H1 (cell line): Measurements from ENCODE around the gene QSOX2. TPM values are rescaled to one million over a fixed set of nuclear protein-coding genes. Genes with fewer than 3 reads are reported as not detected.

Experiments
- CTCF ChIA-PET: fragments of 300-600 bp; sonication (Branson Sonifier 250); formaldehyde crosslinking; loops from one replicate; lab custom pipeline; 2021; ENCODE audit not compliant: partially characterized antibody; lab: Charles Lee
- POLR2A ChIA-PET: fragments of 300-600 bp; sonication (Branson Sonifier 250); formaldehyde crosslinking; loops from one replicate; lab custom pipeline; 2021; ENCODE audit warnings: inconsistent platforms; ENCODE audit not compliant: partially characterized antibody; lab: Charles Lee
- DNase-seq, 2 experiments: peaks; one replicate each; pipeline versions ENCODE4 v3.0.0 to v3.0.0-alpha.2; 2010 to 2022; ENCODE audit warnings: low spot score in 2 of 2, low read depth in 1 of 2, mixed read lengths in 1 of 2
- FAIRE-seq: peaks from 2 replicates; lab custom pipeline; 2011; peaks lifted over from hg19 to GRCh38; lab: Jason Lieb, UNC
- H2AFZ ChIP-seq: 2 replicates; pipeline ENCODE4 v1.8.1; 2012; ENCODE audit warnings: low read length, inconsistent platforms
- H2AK5ac ChIP-seq: 2 replicates; pipeline ENCODE4 v1.6.1; 2013; ENCODE audit warnings: low read depth, low read length
- H2BK120ac ChIP-seq: replicated peaks from 2 replicates; pipeline ENCODE3; 2013; ENCODE audit warnings: low read depth, low read length, inconsistent platforms
- H2BK12ac ChIP-seq: 2 replicates; pipeline ENCODE4 v1.6.1; 2013; ENCODE audit warnings: low read depth, low read length
- H2BK15ac ChIP-seq: 2 replicates; pipeline ENCODE4 v1.6.1; 2013; ENCODE audit warnings: low read length
- H2BK20ac ChIP-seq: 2 replicates; pipeline ENCODE4 v1.6.1; 2013; ENCODE audit warnings: low read length
- H2BK5ac ChIP-seq: 2 replicates; pipeline ENCODE4 v1.6.1; 2013; ENCODE audit warnings: low read depth, low read length
- H3K14ac ChIP-seq: 2 replicates; pipeline ENCODE4 v1.6.1; 2013; ENCODE audit warnings: inconsistent platforms; ENCODE audit not compliant: insufficient read length
- H3K18ac ChIP-seq: 2 replicates; pipeline ENCODE4 v1.6.1; 2013; ENCODE audit warnings: low read length; ENCODE audit errors: extremely low read depth
- H3K23ac ChIP-seq: 2 replicates; pipeline ENCODE4 v1.6.1; 2013; ENCODE audit warnings: inconsistent platforms; ENCODE audit not compliant: insufficient read length
- H3K23me2 ChIP-seq: 2 replicates; pipeline ENCODE4 v1.6.1; 2013; ENCODE audit warnings: low read depth, low read length
- H3K27ac ChIP-seq: 2 replicates; pipeline ENCODE4 v1.6.1; 2011; ENCODE audit warnings: low read depth, low read length, inconsistent platforms
- H3K27me3 ChIP-seq, 4 experiments: replicated peaks in 1 of 4; 1 replicate in 1 of 4; 2 replicates in 3 of 4; pipeline versions ENCODE4 v1.6.1 to v1.8.1; 2011 to 2013; ENCODE audit warnings: low read length in 3 of 4, mild to moderate bottlenecking in 3 of 4, inconsistent platforms in 2 of 4, mixed read lengths in 2 of 4, moderate library complexity in 1 of 4; ENCODE audit not compliant: control insufficient read depth in 3 of 4, insufficient read depth in 3 of 4; ENCODE audit errors: extremely low read depth in 1 of 4
- H3K36me3 ChIP-seq, 4 experiments: 2 replicates each; pipeline versions ENCODE4 v1.6.1 to v1.8.1; 2011 to 2013; ENCODE audit warnings: mild to moderate bottlenecking in 4 of 4, low read length in 3 of 4, moderate library complexity in 2 of 4, control low read depth in 1 of 4, inconsistent platforms in 1 of 4; ENCODE audit not compliant: insufficient read depth in 4 of 4, control insufficient read depth in 2 of 4
- H3K4ac ChIP-seq: replicated peaks from 2 replicates; pipeline ENCODE3; 2013; ENCODE audit warnings: low read length, low read depth, mixed read lengths, inconsistent platforms; ENCODE audit not compliant: insufficient read length
- H3K4me1 ChIP-seq, 4 experiments: replicated peaks in 1 of 4; 1 replicate in 1 of 4; 2 replicates in 3 of 4; pipeline versions ENCODE4 v1.6.1 to v1.8.1; 2011 to 2013; ENCODE audit warnings: low read length in 3 of 4, inconsistent platforms in 2 of 4, mixed read lengths in 1 of 4; ENCODE audit not compliant: insufficient read depth in 4 of 4, control insufficient read depth in 3 of 4
- H3K4me2 ChIP-seq, 2 experiments: 2 replicates each; pipeline versions ENCODE4 v1.6.1 to v1.8.1; 2011 to 2013; ENCODE audit warnings: low read depth in 2 of 2, low read length in 2 of 2, control low read depth in 1 of 2, inconsistent platforms in 1 of 2, mild to moderate bottlenecking in 1 of 2; ENCODE audit not compliant: insufficient read depth in 1 of 2
- H3K4me3 ChIP-seq, 4 experiments: fragments of 200-600, 300-600 bp in 1 of 4; sonication (generic), shearing (Covaris generic), sonication (Bioruptor Twin) in 1 of 4; 2 replicates each; pipeline versions ENCODE4 v1.5.1 to v1.8.1; 2011 to 2016; ENCODE audit warnings: low read length in 4 of 4, low read depth in 3 of 4, control low read depth in 2 of 4, inconsistent platforms in 2 of 4, mild to moderate bottlenecking in 2 of 4, mixed read lengths in 1 of 4, moderate library complexity in 1 of 4; ENCODE audit not compliant: insufficient read depth in 2 of 4; ENCODE audit errors: extremely low read depth in 1 of 4
- H3K56ac ChIP-seq: replicated peaks from 2 replicates; pipeline ENCODE3; 2013; ENCODE audit warnings: low read depth, mild to moderate bottlenecking, mixed read lengths, low read length, inconsistent platforms; ENCODE audit not compliant: insufficient read length
- H3K79me1 ChIP-seq: 2 replicates; pipeline ENCODE4 v1.6.1; 2013; ENCODE audit warnings: low read depth, low read length, control low read depth
- H3K79me2 ChIP-seq, 2 experiments: 2 replicates each; pipeline versions ENCODE4 v1.6.1 to v1.8.1; 2012 to 2013; ENCODE audit warnings: low read length in 2 of 2, mild to moderate bottlenecking in 2 of 2, inconsistent platforms in 1 of 2; ENCODE audit not compliant: insufficient read depth in 2 of 2, control insufficient read depth in 1 of 2
- H3K9ac ChIP-seq, 4 experiments: replicated peaks in 1 of 4; 1 replicate in 1 of 4; 2 replicates in 3 of 4; pipeline versions ENCODE4 v1.6.1 to v1.8.1; 2011 to 2013; ENCODE audit warnings: low read depth in 3 of 4, low read length in 3 of 4, control low read depth in 2 of 4, mild to moderate bottlenecking in 2 of 4, moderate library complexity in 2 of 4, inconsistent platforms in 1 of 4; ENCODE audit errors: extremely low read depth in 1 of 4
- H3K9me3 ChIP-seq, 2 experiments: 2 replicates each; pipeline versions ENCODE4 v1.6.1 to v1.8.1; 2012 to 2013; ENCODE audit warnings: mild to moderate bottlenecking in 2 of 2, moderate library complexity in 2 of 2, control low read depth in 1 of 2, inconsistent platforms in 1 of 2, low read depth in 1 of 2, low read length in 1 of 2, mixed read lengths in 1 of 2; ENCODE audit not compliant: insufficient read depth in 2 of 2
- H4K20me1 ChIP-seq, 2 experiments: replicated peaks in 1 of 2; 2 replicates each; pipeline versions ENCODE3 to v1.8.1; 2011 to 2013; ENCODE audit warnings: inconsistent platforms in 2 of 2, low read length in 2 of 2, mild to moderate bottlenecking in 1 of 2; ENCODE audit not compliant: insufficient read depth in 2 of 2, control insufficient read depth in 1 of 2
- H4K5ac ChIP-seq: 2 replicates; pipeline ENCODE4 v1.6.1; 2013; ENCODE audit warnings: low read length, low read depth, mixed read lengths, inconsistent platforms; ENCODE audit not compliant: insufficient read length
- H4K8ac ChIP-seq: 2 replicates; pipeline ENCODE4 v1.8.0; 2013; ENCODE audit warnings: mild to moderate bottlenecking, moderate library complexity, low read length, inconsistent platforms; ENCODE audit not compliant: insufficient read depth; ENCODE audit errors: extremely low read depth
- H4K91ac ChIP-seq: replicated peaks from 2 replicates; pipeline ENCODE3; 2013; ENCODE audit warnings: low read length, mixed read lengths, inconsistent platforms; ENCODE audit not compliant: insufficient read length
- ASH2L ChIP-seq: fragments of 200-600, 300-600 bp; sonication (generic); IDR thresholded peaks from one replicate; pipeline ENCODE4 v1.7.1; 2017; ENCODE audit warnings: low read length
- ATF3 ChIP-seq: IDR thresholded peaks from 2 replicates; pipeline ENCODE4 v1.6.1; 2011; ENCODE audit warnings: low read depth, mild to moderate bottlenecking, low read length; ENCODE audit not compliant: insufficient read depth
- CBX5 ChIP-seq: fragments of 300-800, 300-1000 bp; sonication (generic); IDR thresholded peaks from 2 replicates; pipeline ENCODE4 v1.7.1; 2016; ENCODE audit warnings: antibody characterized with exemption, low read length, low read depth
- CBX8 ChIP-seq: fragments of 300-800, 300-1000 bp; sonication (generic); IDR thresholded peaks from 2 replicates; pipeline ENCODE4 v1.7.1; 2016; ENCODE audit warnings: low read depth, low read length, borderline replicate concordance
- CHD2 ChIP-seq: IDR thresholded peaks from 2 replicates; pipeline ENCODE4 v1.6.1; 2012; ENCODE audit warnings: low read length, improper control_type of control experiment
- CREB1 ChIP-seq: IDR thresholded peaks from 2 replicates; pipeline ENCODE4 v1.6.1; 2012; ENCODE audit warnings: inconsistent platforms
- KDM1A ChIP-seq: fragments of 200-600, 300-600 bp; sonication (generic); IDR thresholded peaks from 2 replicates; pipeline ENCODE4 v1.7.1; 2016; ENCODE audit warnings: mild to moderate bottlenecking, low read length, borderline replicate concordance
- MAX ChIP-seq: IDR thresholded peaks from 2 replicates; pipeline ENCODE4 v1.6.1; 2012; ENCODE audit warnings: inconsistent platforms
- RBBP5 ChIP-seq: IDR thresholded peaks from 2 replicates; pipeline ENCODE4 v1.7.1; 2012; ENCODE audit warnings: low read depth, mild to moderate bottlenecking, inconsistent platforms, low read length, moderate library complexity, borderline replicate concordance
- SAP30 ChIP-seq: fragments of 300-600 bp; sonication (generic); IDR thresholded peaks from 2 replicates; pipeline ENCODE4 v1.7.1; 2012; ENCODE audit warnings: low read length, moderate library complexity, mild to moderate bottlenecking, inconsistent platforms; ENCODE audit not compliant: insufficient read depth, insufficient replicate concordance
- SRF ChIP-seq: IDR thresholded peaks from 2 replicates; pipeline ENCODE4 v1.6.1; 2011; ENCODE audit warnings: mild to moderate bottlenecking, low read depth, low read length, moderate library complexity
- TAF7 ChIP-seq: optimal IDR thresholded peaks from 2 replicates; pipeline ENCODE3; 2011; ENCODE audit warnings: low read depth, mild to moderate bottlenecking, inconsistent platforms, low read length, moderate library complexity, borderline replicate concordance
- TEAD4 ChIP-seq: IDR thresholded peaks from 2 replicates; pipeline ENCODE4 v1.6.1; 2012; ENCODE audit warnings: low read depth, low read length, inconsistent platforms, mixed read lengths
- YY1 ChIP-seq: IDR thresholded peaks from 2 replicates; pipeline ENCODE4 v1.6.1; 2011; ENCODE audit warnings: low read depth, mild to moderate bottlenecking, low read length
- WGBS, 2 experiments: shearing (Covaris generic) in 1 of 2; methylation state at CpG; one replicate each; pipeline versions ENCODE4 v1.1.6 to v1.1.7; 2013 to 2015; ENCODE audit warnings: low lambda C conversion rate in 2 of 2, mixed read lengths in 2 of 2, inconsistent platforms in 1 of 2, low coverage in 1 of 2, missing lambda C conversion rate in 1 of 2; ENCODE audit not compliant: insufficient replicate concordance in 2 of 2, insufficient coverage in 1 of 2, insufficient read length in 1 of 2; ENCODE audit errors: extremely low coverage in 1 of 2, missing lambda C conversion rate in 1 of 2; 5-methylcytosine and 5-hydroxymethylcytosine counted together
- polyA plus RNA-seq, 7 experiments: library from polyadenylated mRNA; depleted of rRNA in 3 of 7; stranded (reverse) in 5 of 7; unstranded in 2 of 7; fragments of >200 nt in 5 of 7; fragments of 200-250 nt in 2 of 7; gene quantifications; 1 replicate in 5 of 7; 2 replicates in 1 of 7; 4 replicates in 1 of 7; pipeline versions ENCODE4 v1.2.1 to v1.2.3, GENCODE V29; 2011 to 2013; ENCODE audit warnings: missing spikeins in 2 of 7, mixed read lengths in 2 of 7
- total RNA-seq: library from RNA; stranded (reverse); fragmentation: NEBNext Ultra II Directional; extraction: Animal tissue kit (Norgen Biotek cat#: 25700); gene quantifications from 2 replicates; pipeline ENCODE4 v1.2.1, GENCODE V29; 2021

QSOX2 gene
- total and polyA plus RNA-seq, 2 of the 8 experiments (the other 6 are each of a cell fraction or from before 2014, with no cell fraction given), result 18.0 to 28.6 TPM

GRCh38 chr9:136262671-136263178 is 17.1 kb upstream of the QSOX2 start:
- no peak for FAIRE-seq
- TF ChIP-seq RBBP5 (no peak), CHD2 (no peak), ATF3 (no peak), YY1 (no peak), TAF7 (no peak), MAX (no peak), ASH2L (no peak), SRF (no peak), SAP30 (no peak), CREB1 (no peak), TEAD4 (no peak), KDM1A (no peak), CBX5 (no peak), CBX8 (no peak)

More at GRCh38 chr9:136262671-136263178, 17.1 kb upstream of the QSOX2 start:
- Histone ChIP-seq H2AFZ (no peak overlapping the region), H3K23me2 (peaks cover 4% of the 10 kb centered on the region; the same call in 1 of the 2 replicates), H3K4me3 (no peak overlapping the region), H3K56ac (no peak overlapping the region), H2BK5ac (no peak overlapping the region), H4K8ac (no peak overlapping the region; the same call in 1 of the 2 replicates), H3K9me3 (no peaks in the 10 kb centered on the region), H4K20me1 (no peaks in the 10 kb centered on the region), H3K4me2 (no peak overlapping the region), H3K36me3 (no peaks in the 10 kb centered on the region), H3K79me1 (no peaks in the 10 kb centered on the region), H3K18ac (no peak overlapping the region), H4K5ac (no peak overlapping the region), H2BK120ac (no peak overlapping the region), H3K4ac (no peak overlapping the region), H2BK15ac (no peak overlapping the region), H3K23ac (no peak overlapping the region), H3K4me1 (peaks cover 0 to 8% (median 3%) of the 10 kb centered on the region in 4 experiments; a peak in 5 of 7 replicates), H4K91ac (no peak overlapping the region), H3K14ac (no peak overlapping the region), H3K79me2 (no peaks in the 10 kb centered on the region), H2BK12ac (no peak overlapping the region), H3K9ac (no peak overlapping the region), H3K27ac (no peak overlapping the region), H3K27me3 (no peaks in the 10 kb centered on the region), H2BK20ac (no peak overlapping the region), H2AK5ac (no peak overlapping the region)
- DNase-seq, result no peak
- ChIA-PET POLR2A (interaction anchor here (1.3 kb wide), 1 partner anchor 23 kb away, joined by 3 read pairs; no protein-coding TSS in a partner anchor), CTCF (interaction anchor here (0.6 to 1.9 kb wide), 7 partner anchors 13 to 40 kb away, joined by 3 to 9 read pairs (median 3); no protein-coding TSS in a partner anchor)
- WGBS, 2 experiments, result 80% methylated on average over 5 of the region's 6 CpGs; no CpG with 5 or more reads in 1 of the 2 experiments
